ENCODE measurements around the gene LKAAEAR1.

LKAAEAR1 gene

DNA sequence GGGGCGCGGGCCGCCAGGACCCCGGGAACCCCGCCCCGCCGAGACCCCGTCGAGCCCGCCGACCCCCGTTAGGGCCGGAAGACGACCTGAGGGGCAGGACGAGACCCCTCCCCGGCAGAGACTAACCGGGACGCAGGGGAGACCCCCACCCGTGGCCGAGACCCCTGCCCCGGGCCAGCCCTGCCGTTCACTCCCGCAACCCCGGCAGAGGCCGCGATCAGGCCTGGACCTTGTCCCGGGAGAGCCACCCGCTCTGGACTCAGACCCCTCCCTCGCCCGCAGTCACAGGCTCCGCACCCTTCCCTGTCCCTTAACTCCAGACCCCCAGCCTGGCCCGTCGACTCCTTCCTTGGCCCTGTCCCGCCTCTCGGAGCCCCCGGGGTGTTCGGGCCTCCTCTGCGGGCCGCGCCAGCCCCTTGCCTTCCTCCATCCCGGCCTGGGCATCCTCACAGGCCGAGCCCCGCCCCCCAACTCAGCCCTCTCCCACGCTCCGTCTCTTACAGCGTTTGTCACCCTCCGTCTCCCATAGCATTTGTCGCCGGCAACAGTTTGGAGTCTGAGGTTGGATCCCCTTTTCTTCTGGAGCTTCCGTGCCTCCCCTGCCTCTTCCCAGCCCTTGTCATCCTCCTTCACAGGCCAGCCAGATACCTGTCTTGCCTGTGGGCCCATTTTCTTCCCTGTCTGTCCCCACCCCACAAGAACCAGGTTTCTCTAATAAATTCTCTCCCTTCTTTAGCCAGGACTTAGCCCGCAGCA is 20.6 kb downstream of the LKAAEAR1 start:
- DNase-seq, result no peak

DNA sequence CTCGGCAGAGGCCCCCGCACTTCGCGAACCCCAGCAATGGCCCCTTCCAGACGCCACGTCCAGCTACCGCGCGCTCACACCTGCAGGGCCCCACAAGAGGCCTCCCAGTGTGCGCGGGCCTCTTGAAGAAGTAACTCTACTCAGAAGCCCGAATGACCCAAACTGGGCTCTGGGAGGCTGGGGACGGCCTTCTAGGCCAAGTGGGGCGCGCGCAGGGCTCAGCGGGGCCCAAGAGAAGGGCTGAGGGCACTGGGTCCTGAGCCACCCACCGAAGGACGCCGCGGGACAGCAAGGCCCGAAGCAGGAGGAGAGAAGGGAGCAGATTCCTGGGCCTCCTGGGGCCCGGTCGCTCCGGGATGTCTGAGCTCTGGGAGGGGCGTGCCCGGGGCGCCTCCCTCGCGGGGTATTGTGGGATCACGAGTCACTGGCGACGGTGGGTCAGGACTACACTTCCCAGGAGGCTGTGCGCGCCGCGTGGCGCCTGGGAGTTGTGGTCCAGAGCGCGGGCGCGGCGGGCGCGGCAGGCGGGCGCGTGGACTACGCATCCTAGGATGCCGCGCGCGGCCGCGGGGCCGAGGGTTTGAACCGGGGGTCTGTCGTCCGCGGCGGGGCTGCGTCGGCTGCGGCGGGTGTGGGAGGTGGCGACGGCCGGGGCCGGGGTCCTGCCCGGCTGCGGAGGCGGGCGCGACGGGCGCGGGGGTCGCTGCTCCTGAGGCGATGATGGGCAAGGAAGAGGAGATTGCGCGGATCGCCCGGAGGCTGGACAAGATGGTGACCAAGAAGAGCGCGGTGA is 21.4 kb downstream of the LKAAEAR1 start, which contains the start of gene TCEA2:
Gene TCEA2, plus strand, starts transcription at position 603 of the 793 bp plus-strand sequence. Its CDS starts 115 bp downstream, at position 718.
- peak; percentile 98 for DNase-seq

DNA sequence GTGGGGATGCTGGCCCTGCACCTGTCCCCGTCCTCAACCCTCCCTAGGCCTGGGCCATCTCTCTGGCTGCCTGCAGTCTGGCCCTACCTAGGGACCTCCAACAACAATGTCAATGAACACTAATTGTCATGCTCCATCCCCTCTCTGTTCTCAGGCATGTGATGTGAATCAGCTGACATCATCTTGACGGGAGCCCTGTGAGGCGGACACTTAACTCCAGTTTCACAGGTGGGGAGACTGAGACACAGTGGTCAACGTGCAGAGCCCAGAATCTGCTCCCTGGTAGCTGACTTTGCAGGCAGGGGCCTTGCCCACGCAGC is 22.0 kb downstream of the LKAAEAR1 start:
- DNase-seq, result no peak

DNA sequence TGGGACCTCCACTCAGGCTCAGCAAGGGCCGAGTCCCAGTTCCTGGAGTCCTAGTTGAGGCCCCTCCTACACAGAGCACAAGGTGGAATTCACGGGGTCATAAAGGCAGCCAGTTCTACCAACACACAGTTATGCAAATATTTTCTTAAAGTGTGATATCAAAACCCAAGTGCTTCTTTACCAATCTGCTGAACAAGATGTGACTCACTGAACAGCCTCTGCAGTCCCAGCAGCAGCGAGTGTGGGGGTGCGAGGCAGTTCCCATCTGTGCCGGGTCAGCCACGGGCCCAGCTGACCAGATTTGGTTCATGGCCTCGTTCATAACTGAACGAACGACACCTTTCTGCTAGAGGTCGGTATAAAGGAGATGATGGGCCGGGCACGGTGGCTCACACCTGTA is 25.7 kb downstream of the LKAAEAR1 start:
- no peak for DNase-seq

DNA sequence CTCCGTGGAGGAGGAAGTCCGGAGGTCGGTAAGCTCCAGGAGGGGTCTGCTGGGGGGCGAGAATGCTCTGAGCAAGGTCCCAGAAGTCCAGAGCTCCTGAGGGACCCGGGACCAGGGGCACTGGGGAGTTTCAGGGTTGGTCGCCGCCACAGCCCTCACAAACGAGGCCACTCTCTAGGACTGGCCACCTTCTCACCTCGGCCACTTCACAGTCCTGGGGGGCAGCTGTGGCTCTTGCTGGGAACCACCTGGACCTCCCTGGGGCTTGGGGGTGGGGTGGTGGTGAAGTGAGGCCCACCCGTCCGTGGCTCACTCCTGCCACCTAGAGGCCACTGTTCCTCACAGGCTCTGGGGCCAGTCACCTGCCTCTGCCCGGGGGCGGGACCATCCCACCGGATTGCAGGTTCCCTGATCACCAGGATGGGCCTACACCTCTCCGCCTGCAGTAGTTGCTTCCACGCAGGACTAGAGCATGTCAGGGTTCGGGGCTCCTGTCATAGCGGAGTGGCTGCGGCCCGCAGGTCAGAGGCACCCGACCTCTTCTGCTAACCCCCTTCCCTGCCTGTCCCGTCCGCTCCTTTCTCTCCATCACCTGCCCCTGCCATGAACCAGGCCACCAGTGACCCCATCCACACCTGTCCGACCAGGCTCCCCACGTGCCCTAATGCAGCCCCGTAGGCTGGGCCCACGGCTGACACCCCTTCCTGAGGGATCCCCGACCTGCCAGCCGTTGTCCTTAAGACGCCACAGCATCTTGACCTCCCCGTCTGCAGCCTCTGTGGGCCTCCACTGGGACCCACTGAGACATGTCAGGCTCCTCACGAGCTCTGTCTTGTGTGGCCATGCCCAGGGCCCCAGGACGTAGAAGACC is 26.3 kb downstream of the LKAAEAR1 start:
- no peak for DNase-seq

DNA sequence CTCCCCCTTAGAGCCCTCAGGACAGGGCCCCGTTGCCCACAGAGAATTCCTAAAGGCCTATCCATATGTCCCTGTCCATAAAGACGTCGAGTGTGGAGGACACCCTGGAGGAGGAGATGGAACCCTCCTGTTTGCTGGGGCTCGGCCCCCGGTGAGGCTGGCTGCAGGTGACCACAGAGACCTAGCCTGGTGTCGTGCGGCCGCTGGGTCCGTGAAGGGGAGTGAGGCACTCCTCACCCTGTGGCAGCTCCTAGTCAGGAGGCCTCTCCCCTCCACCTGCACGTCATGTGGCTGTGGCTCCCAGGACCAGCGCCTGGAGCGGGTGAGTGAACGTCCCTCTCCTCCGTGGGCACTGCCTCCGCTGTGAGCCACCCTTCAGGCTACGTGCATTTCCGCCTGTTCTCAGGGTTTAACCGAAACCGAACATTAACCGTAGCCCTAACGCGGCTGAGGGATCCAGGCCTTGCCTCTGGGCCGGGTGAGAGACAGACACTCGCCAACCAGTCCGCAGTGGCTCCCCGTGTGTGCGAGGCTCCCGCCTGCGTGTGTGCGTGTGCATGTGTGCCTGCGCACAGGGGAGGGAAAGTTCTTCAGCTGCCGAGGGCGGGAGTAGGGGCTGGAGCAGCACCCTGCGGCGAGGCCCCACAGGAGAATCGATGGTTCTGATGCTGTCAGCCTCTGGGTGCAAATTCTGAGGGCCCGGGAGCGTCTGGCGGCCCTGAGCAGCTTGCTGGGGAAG is 27.1 kb downstream of the LKAAEAR1 start:
- DNase-seq, result no peak

DNA sequence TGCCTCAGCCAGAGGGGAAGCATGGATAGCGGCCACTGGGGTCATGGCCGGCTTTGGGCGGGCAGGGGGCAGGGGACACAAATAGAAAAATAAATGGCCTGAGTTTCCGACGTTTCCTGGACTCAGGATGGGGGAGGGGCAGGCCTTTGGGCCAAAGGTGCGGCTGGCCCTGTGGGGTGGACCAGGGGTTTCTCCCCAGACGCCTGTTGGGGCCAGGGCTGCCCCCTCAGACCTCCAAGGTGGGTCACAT is 27.6 kb downstream of the LKAAEAR1 start:
- no peak for DNase-seq

DNA sequence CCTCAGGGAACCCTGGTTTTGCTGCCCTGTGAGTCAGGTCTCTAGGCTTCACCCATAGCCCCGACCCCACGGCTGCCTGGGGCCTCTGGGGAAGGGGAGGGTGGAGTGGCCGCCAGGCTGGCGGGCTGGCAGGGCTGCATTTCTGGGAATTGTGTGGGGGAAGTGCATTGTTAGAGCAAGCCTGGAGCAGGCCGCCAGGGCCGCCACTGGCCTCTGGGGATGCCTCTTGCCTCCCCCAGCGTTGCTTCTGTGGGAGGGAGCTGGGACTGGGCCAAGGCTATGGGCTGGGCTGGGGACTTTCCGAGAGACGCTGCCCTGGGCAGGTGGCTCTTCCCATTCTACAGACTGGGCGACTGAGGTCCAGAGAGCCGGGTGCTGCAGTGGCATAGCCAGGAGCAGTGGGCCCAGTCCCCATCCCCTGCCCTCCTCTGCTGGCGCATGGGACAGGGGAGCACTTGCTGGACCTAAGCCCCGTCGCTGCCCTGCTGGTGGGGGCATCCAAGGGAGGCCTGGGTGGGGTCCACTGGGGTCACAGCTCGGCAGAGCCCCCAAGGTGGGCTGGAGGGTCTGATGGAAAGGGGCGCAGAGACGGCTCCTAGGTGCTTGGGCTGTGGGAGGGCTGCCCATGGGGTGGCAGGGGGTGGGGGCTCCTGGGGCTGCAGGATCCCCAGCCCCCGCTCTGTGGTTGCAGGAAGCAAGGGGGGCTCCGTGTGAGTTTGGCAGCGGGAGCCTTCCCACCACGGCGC is 28.1 kb downstream of the LKAAEAR1 start:
- no peak for DNase-seq

DNA sequence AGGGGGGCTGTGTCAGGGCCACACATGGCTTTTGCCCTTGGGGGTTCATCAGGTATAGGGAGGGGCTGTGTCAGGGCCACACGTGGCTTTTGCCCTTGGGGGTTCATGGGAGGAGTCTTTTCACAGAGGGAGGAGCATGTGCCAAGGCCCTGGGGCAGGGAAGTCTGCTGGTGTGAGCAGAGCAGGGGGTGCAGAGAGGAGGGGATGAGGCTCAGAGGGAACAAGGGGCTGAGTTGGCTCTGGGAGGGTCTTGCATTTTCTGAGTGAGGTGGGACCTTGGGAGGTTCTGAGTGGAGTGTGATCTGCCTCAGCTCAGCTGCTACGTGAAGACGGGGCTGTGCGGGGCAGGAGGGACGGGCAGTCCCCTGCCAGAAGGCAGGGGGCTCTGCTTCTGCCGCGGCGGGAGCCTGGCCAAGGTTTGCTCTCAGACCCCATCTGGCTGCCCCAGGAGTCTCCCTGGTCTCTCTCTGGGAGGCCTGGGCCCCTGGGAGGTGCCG is 28.8 kb downstream of the LKAAEAR1 start:
- no peak for DNase-seq

DNA sequence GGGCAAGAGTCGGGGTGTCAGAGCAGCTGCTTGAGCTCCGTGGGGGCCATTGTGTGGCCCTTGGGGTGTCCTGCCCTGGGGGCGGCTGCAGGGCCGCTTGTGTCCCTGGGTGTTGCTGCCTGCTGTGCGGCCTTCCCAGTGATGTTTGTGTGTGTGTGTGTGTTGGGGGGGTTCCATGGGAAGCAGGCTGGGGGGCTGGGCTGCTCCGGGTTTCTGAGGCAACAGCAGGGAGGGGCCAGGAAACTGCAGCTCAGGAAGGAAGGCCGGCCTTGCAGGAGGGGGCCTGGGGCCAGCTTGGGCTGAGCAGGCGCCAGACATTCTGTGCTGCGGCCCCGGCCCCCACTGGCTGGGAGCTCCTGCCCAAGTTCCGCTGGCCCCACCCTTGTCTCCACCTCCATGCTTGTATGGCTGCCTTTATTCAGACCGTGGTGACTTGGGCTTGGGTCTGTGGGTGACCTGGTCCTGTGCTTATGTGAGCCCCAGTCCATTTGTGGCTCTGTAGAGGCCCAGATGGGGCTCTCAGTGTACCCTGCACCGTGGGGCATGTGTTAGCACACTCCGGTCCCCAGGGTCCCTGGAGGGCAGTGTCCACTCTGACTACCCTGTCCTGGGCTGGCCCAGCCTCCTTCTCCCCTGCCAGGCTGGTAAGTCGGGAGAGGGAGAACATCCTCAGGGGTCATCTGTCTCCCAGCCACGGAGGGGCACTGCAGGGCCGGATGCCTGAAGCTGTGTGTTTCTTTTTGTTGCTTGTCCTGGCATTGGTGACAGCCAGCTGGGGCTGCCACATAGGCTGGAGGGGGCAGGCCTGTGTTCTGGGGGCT is 30.1 kb downstream of the LKAAEAR1 start:
- DNase-seq, result no peak

DNA sequence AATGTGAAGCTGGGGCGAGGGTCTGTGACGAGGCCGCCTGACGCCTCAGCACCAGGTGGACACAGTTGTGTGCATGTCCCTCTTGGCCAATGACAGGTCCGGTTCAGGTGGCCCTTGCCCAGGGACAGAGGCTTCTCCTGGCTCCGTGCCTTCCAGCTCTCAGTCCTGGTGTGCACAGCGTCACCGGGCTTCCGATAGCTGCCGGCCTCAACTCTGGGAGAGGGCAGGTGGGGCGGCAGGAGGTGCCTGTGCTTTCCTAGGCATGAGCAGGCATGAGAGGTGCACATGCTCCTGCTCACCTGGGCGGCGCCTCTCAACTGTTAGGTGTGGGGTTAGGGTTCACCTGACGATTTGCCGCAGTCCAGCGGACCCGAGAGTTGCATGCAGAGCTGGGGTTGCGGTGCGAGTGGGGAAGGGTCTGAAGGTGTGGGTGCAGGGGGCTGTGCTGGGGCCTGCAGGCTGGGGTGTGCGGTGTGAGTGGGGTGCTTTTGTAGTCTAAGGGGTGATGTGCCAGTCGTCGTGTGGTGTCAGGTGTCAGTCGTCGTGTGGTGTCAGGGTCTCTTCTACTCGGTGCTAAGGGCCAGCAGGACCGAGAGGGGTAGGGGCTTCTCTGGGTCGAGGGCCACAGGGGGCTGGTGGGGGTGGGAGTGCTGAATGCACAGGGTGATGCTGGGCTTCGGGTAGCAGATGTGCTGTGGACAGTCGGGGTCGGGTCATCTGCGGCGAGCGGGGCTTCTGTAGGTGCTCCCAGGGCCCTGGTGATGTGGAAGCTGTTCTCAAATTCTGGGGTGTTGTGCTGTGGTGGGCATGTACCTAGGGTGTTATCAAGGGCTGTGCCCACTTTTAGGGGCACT is 31.0 kb downstream of the LKAAEAR1 start:
- DNase-seq, result no peak

DNA sequence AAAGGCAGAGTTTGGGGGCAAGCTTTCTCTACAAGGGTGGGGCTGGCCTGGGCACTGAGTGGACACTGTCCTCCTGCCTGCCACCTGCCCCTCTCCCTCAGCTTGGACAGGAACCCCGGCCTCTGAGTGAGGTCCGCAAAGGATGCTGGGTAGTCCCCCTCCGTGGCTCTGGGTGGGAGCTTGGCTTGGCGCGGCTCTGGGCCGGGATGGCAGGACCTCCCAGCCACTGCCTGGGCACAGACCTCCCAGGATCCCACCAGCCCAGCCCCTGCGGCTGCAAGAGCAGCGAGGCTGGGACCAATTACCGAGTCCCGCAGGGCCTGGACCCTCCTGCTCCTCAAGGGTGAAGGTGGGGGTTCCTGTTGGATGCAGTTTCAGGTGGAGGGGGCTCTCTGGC is 31.9 kb downstream of the LKAAEAR1 start:
- DNase-seq, result no peak

DNA sequence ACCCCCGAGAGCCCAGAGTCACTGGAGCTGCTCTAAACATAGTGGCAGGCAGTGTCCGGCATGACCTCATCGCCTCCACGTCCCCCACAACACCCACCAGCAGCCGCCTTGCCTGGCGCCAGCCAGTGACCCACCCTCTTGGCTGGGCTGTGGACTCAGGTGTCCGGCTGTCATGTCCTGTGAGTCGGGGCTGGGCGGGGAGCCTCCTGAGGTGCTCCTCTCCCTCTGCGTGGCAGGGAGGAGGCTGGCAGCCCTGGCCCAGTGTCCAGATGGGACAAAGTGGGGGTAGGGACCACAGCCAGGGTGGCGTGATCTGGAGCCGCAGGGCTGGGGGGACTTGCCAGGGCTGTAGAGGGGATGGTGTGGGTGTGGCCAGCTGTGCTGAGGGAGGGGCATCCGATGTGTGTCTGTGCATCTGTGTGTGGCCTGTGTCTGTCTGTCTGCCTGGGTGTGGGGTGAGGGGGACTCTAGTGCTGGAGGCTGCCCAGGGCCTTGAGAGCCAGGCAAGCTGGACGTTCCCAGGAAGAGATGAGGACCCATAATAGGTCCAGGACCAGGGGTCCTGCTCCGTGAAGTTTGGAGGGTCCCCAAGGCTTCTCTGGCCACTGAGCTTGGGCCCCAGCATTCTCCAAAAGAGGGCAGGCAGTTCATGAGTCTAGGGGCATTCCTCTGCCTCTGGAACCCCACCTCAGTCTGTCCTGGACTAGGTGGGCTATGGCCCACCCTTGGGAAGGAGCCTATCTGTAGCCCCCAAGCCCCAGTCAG is 32.5 kb downstream of the LKAAEAR1 start:
- no peak for DNase-seq

DNA sequence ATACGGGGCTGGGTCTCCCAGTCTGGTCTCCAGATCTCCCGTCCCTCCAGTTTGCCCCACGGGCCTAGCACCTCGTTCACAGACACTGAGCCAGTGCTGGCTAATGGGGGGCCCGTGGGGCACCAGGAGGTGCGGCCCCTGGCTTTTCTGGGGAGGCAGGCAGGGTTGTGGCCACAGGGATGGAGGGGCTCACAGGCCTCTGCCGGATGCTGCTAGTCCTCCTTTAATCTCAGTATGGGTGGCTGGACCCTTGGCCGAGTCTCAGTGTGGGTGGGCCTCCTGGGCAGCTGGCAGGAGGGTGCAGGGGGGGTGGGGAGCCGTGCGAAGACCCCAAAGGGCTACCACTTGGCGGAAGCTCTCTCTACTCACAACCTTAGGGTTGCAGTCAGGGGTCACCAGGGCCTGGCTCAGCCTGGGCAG is 33.2 kb downstream of the LKAAEAR1 start:
- no peak for DNase-seq

DNA sequence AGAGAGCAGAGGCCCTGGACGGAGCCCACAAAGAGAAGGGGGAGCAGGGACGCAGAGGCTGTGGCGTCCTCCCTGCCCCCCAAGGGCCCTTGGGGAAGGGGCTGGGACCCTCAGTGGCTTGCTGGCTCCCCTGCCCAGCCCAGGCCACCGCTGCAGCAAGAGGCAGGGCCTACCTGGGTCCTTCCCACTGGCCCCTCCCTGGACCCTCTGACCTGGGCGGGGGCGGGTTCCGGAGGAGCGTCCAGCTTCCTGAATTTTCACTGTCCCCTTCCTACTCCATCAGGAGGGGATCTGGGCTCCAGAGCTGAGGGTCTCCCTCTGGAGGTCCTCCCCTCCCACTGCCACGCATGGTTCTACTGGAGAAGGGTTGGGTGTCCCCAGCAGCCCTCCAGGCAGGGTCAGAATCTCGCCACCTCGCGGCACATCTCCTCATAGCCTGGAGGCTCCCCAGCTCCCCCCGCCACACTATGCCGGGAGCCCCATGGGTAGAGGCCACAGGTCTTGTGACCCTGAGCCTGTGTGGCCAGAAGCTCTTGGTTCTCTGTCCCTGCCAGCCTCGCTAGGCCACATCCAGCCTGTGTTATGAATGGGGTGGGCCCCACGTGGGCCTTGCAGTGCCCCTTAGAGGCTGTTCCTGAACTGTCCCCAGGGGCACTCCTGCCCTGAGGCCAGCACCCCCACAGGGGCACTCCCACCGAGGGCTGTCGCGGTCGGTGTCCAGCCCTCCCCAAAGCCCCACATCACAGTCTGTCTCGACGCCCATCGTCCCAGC is 33.8 kb downstream of the LKAAEAR1 start:
- no peak for DNase-seq

DNA sequence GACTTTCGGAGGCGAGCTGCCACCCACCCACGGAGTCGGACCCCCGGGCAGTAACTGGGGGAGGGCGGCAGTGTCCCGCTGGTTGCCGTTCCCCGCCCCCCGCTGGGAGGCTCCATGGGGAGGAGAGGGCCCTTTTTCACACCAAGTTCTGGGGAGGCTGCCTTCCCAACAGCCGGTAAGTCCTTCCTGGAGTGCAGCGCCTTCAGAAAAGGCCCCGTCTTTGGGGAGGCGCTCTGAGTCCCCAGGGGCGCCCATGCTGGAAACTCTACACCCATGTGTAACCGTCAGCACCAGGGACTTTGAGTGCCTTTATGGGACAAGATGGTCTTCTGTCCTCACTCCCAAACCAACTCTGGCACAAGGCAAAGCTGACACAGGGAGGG is 34.3 kb downstream of the LKAAEAR1 start:
- DNase-seq, result no peak

DNA sequence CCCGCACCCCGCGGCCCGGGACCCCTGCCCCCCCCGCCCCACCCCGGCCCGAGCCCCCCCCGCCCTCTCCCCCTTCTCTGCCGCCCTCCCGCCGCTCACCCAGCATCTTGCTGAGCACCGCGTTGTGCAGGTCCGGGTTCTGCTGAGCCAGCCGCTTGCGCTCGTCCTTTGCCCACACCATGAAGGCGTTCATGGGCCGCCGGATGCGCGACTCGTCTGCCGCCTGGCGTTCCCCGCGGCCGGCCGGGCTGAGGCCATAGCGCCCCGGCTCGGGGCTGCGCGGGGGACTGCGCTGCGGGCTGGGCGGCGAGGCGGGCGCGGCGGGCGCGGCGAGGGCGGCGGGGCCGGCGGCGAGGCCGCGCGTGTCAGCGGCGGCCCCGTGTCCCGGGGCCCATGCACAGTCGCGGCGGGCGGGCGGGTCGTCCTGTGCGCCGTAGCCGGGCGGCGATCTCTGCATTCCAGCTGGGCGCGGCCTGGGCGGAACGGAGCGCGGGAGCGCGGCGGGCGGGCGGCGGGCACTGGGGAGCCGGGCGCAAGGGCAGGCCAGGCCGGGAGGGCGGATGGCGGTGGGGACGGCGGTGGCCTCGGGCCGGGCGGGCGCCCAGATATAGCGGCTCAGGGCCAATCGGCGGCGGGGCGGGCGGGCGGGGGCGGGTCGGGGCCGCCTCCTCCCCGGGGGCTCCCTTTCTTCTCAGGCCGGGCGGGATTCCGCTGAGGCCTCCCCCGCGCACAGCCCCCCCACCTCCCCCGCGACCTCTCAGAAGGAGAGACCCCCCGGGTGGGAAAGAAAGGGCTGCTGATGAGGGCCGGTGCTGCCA is 34.9 kb downstream of the LKAAEAR1 start, which contains the start of gene SOX18:
Gene SOX18, minus strand, starts transcription at position 580 of the 818 bp plus-strand sequence. Its CDS starts 123 bp downstream, at position 457.
- DNase-seq, result no peak

Measured in amniotic stem cell (primary cell).